GM12864 (cell line): ENCODE results near the gene SERPINB10.

Experiments used
- DNase-seq: peaks from one replicate; pipeline ENCODE4 v3.0.0-alpha.2; 2011; ENCODE audit warnings: low read depth
- H3K4me3 ChIP-seq: 2 replicates; pipeline ENCODE4 v1.5.1; 2011; ENCODE audit warnings: mild to moderate bottlenecking, low read depth, low read length, control low read depth
- CTCF ChIP-seq: IDR thresholded peaks from 2 replicates; pipeline ENCODE4 v1.5.1; 2011; ENCODE audit warnings: low read depth, mild to moderate bottlenecking, moderate library complexity, low read length, control low read depth, inconsistent platforms; ENCODE audit errors: missing control alignments

Gene SERPINB10

DNA sequence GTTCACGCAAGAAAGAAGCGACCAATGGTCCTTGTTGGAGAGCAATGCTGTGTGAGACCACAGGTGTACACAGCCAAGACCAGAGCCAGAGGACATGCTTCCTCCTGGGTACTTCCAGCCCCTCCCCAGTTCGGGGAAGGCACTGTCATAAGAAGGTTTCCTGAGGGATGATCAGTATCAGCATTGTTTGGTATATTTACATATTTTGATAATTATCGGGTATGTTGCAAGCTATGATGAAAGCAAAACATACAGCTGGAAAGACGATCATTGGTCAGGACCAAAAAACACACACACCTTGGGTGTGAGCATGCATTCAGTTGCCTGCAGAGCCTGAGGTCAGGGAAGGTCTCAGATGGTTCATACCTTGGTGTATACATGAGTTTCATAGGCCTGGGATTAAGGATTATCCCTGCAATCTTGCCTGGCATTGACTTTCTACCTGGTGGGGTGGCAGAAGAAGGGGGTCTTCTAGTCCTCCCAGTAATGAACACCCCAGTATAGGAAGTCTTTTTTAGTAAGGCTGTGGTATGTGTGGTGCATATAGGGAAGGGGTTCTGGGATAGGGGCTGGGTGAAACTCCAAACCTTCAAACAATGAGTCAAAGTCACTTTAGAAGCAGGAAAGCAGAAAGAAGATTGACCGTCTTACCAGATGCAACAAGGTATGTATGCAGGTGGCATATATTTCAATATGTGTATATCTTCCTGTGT lies 17.4 kb upstream of the SERPINB10 start:
- no peak overlapping the region for H3K4me3 ChIP-seq
- TF ChIP-seq CTCF: no peak
- no peak for DNase-seq

DNA sequence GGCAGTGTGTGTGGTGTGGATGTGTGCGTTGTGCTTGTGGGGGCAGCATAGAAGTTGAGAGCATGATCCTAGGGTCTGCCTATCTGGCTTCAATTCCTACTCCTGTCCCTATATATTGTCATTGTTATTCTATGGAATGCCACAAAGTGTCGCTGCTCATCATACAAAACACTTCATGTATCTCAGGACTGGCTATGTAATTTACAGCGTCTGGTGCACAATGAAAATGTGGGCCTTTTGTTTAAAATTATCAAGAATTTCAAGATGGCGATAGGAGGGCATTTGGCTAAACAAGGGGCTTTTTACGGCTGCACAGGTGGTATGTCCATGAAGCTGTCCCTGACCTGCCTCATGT lies 16.8 kb upstream of the SERPINB10 start:
- TF ChIP-seq CTCF: peak; percentile 52
- no peak overlapping the region for H3K4me3 ChIP-seq
- peak; percentile 19 for DNase-seq

- H3K4me3 ChIP-seq: no peak overlapping the region
- DNase-seq: no peak
- no peak for TF ChIP-seq CTCF
These were observed 15.2 kb upstream of the SERPINB10 start for GRCh38 chr18:63892566-63892965.

DNA sequence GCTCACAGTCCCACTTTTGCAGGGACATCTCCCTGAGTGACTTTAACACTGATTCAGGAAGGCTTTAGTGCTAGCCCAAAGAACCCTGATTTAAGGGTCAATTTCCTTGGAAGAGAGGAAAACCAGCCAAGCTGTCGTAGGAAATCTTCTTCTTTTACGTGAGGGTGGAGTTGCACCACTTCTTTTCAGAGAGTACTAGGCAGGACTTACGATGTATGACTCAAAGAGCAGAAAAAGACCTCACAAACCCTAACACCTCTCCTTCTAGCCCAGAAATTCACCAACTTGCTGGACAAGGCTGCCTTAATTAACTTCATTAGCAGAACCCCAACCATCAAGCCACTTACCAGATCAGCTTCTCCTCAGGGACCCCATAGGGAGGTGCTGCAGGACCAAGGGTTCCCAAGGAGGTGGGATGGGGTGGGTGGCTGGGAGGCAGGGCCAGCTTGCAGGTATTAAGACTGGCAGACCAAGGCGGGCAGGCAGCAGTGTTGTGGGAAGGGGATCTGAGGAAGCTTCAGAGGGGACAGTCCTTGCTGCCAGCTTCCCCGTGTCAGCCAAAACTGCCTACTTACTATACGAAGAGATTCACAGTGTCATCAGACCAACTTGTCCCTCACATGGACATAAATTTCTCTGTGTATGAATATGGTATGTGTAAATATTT lies 13.5 kb upstream of the SERPINB10 start:
- no peak for TF ChIP-seq CTCF

GRCh38 chr18:63895190-63895589 lies 12.6 kb upstream of the SERPINB10 start:
- no peak for DNase-seq
- H3K4me3 ChIP-seq: no peak overlapping the region
- no peak for TF ChIP-seq CTCF

More for the DNA sequence above, 13.5 kb upstream of the SERPINB10 start:
- no peak for DNase-seq
- H3K4me3 ChIP-seq: no peak overlapping the region

DNA sequence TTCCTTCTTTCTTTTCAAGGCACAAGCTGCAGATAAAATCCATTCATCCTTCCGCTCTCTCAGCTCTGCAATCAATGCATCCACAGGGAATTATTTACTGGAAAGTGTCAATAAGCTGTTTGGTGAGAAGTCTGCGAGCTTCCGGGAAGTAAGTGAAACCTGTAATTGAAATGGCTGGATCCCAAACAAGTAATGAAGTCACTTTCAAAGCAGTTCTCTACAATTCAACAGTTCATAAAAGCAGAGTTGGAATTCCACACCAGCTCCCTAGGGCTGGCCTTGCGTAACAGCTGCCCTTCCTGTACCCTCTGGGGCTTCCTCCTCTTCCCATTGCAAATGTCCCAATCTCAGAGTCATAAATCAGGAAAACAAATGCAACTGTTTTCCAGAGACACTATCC lies 10.7 kb upstream of the SERPINB10 start:
- no peak for DNase-seq
- TF ChIP-seq CTCF: no peak
- no peak overlapping the region for H3K4me3 ChIP-seq

- DNase-seq: no peak
- no peak for TF ChIP-seq CTCF
- no peak overlapping the region for H3K4me3 ChIP-seq
These were observed 8.6 kb upstream of the SERPINB10 start for GRCh38 chr18:63899206-63899605.
